GM21367 (cell line): ENCODE data around the gene CDC42EP5.
"Not testable (repeated sequence)": the region's sequence is repeated elsewhere in the genome, so short reads cannot be mapped to it uniquely, and the experiment has no call there.

Source experiments
- ATAC-seq: cut with Tn5 transposase; IDR thresholded peaks from one replicate; pipeline ENCODE4 v1.9.1; 2021; ENCODE audit not compliant: unreplicated experiment

CDC42EP5 gene

GRCh38 chr19:54473071-54473891 lies at the start of gene CDC42EP5:
CDC42EP5 (minus strand) TSS chr19:54473296; CDS start chr19:54465547, 7,749 bp downstream.
- no peak for ATAC-seq

- ATAC-seq: no peak
Observed at GRCh38 chr19:54521860-54522513, 48.9 kb upstream of the CDC42EP5 start.

- no peak for ATAC-seq
Observed at GRCh38 chr19:54521022-54521859, 48.1 kb upstream of the CDC42EP5 start.

GRCh38 chr19:54518844-54519243 lies 45.7 kb upstream of the CDC42EP5 start:
- ATAC-seq: no peak

- no peak for ATAC-seq
Observed at GRCh38 chr19:54517483-54517882, 44.4 kb upstream of the CDC42EP5 start.

GRCh38 chr19:54515156-54515555 lies 42.1 kb upstream of the CDC42EP5 start:
- ATAC-seq: no peak

- not testable (repeated sequence) for ATAC-seq
Observed at GRCh38 chr19:54509200-54509940, 36.3 kb upstream of the CDC42EP5 start.

GRCh38 chr19:54508487-54508886 lies 35.4 kb upstream of the CDC42EP5 start:
- not testable (repeated sequence) for ATAC-seq

GRCh38 chr19:54507824-54508223 lies 34.7 kb upstream of the CDC42EP5 start:
- ATAC-seq: no peak

GRCh38 chr19:54507038-54507717 lies 34.1 kb upstream of the CDC42EP5 start:
- ATAC-seq: not testable (repeated sequence)

GRCh38 chr19:54506079-54506478 lies 33.0 kb upstream of the CDC42EP5 start:
- ATAC-seq: no peak

- ATAC-seq: not testable (repeated sequence)
Observed at GRCh38 chr19:54505542-54505941, 32.4 kb upstream of the CDC42EP5 start.

GRCh38 chr19:54502518-54503048 lies 29.5 kb upstream of the CDC42EP5 start, which contains the start of gene LAIR2:
LAIR2 (plus strand) TSS chr19:54502831; CDS start chr19:54502919, 88 bp downstream.
- no peak for ATAC-seq

- ATAC-seq: not testable (repeated sequence)
Observed at GRCh38 chr19:54498451-54498772, 25.3 kb upstream of the CDC42EP5 start.

- not testable (repeated sequence) for ATAC-seq
Observed at GRCh38 chr19:54497747-54498450, 24.8 kb upstream of the CDC42EP5 start.

GRCh38 chr19:54495284-54495683 lies 22.2 kb upstream of the CDC42EP5 start:
- not testable (repeated sequence) for ATAC-seq

GRCh38 chr19:54493967-54494585 lies 21.0 kb upstream of the CDC42EP5 start:
- ATAC-seq: no peak

GRCh38 chr19:54493056-54493455 lies 20.0 kb upstream of the CDC42EP5 start:
- ATAC-seq: not testable (repeated sequence)

GRCh38 chr19:54492568-54492967 lies 19.5 kb upstream of the CDC42EP5 start:
- ATAC-seq: no peak
